Small intestine (tissue), 7 donors: ENCODE measurements around the gene HPSE. TPM values are rescaled to one million over a fixed set of nuclear protein-coding genes. Genes with fewer than 3 reads are reported as not detected.
"Not testable (repeated sequence)": the region's sequence is repeated elsewhere in the genome, so short reads cannot be mapped to it uniquely, and the experiment has no call there.

Experiments used
- DNase-seq, 2 donors: peaks; one replicate each; pipeline versions ENCODE4 v3.0.0 to v3.0.0-alpha.2; 2013
- FAIRE-seq: peaks from 2 replicates; lab custom pipeline; 2012; peaks lifted over from hg19 to GRCh38; lab: Jason Lieb, UNC
- H3K27ac ChIP-seq, 3 donors: one replicate each; pipeline ENCODE4 v1.5.1; 2013; ENCODE audit warnings: low read length in 2 of 3, mild to moderate bottlenecking in 2 of 3, control low read depth in 1 of 3, inconsistent platforms in 1 of 3, low read depth in 1 of 3, moderate library complexity in 1 of 3
- H3K27me3 ChIP-seq, 3 donors: one replicate each; pipeline ENCODE4 v1.6.1; 2013; ENCODE audit warnings: low read length in 3 of 3, inconsistent platforms in 1 of 3; ENCODE audit not compliant: control insufficient read depth in 3 of 3, insufficient read depth in 3 of 3
- H3K36me3 ChIP-seq, 3 donors: one replicate each; pipeline ENCODE4 v1.6.1; 2013; ENCODE audit warnings: low read length in 3 of 3, inconsistent platforms in 1 of 3, low read depth in 1 of 3, mild to moderate bottlenecking in 1 of 3, moderate library complexity in 1 of 3; ENCODE audit not compliant: control insufficient read depth in 3 of 3, insufficient read depth in 2 of 3
- H3K4me1 ChIP-seq, 3 donors: one replicate each; pipeline ENCODE4 v1.6.1; 2013; ENCODE audit warnings: low read length in 2 of 3, inconsistent platforms in 1 of 3, low read depth in 1 of 3, mild to moderate bottlenecking in 1 of 3, moderate library complexity in 1 of 3; ENCODE audit not compliant: control insufficient read depth in 3 of 3, insufficient read depth in 2 of 3
- H3K4me3 ChIP-seq, 3 donors: one replicate each; pipeline ENCODE4 v1.5.1; 2013; ENCODE audit warnings: low read length in 3 of 3, control low read depth in 1 of 3, inconsistent platforms in 1 of 3, low read depth in 1 of 3, mild to moderate bottlenecking in 1 of 3, moderate library complexity in 1 of 3
- H3K9me3 ChIP-seq, 2 donors: one replicate each; pipeline ENCODE4 v1.6.1; 2013; ENCODE audit warnings: low read depth in 1 of 2, low read length in 1 of 2; ENCODE audit not compliant: control insufficient read depth in 2 of 2, insufficient read depth in 1 of 2
- WGBS, 3 donors: extraction: QIAGEN DNeasy Blood & Tissue Kit; methylation state at CpG; one replicate each; pipeline ENCODE4 v1.1.7; 2013; 5-methylcytosine and 5-hydroxymethylcytosine counted together
- polyA plus RNA-seq, 4 donors: library from polyadenylated mRNA; stranded (reverse) in 3 of 4; unstranded in 1 of 4; fragments of 200-250 nt in 3 of 4; fragments of 120-200 nt in 1 of 4; gene quantifications; one replicate each; pipeline versions ENCODE4 v1.2.1 to v1.2.3, GENCODE V29; 2013
- donor health status: healthy with polysubstance abuse.
- donor health status: control.
- donor health status: control.
- donor health status: Bipolar disorder and iron deficiency.
- donor health status: healthy.

The HPSE gene
- polyA plus RNA-seq, 4 donors: 0.45 to 2.5 (median 1.7) TPM

- FAIRE-seq (no peak), DNase-seq (no peak)
- Histone ChIP-seq H3K9me3 (no peaks in the 10 kb centered on the region), H3K36me3 (no peaks in the 10 kb centered on the region), H3K4me1 (peaks cover 0 to 6% (median 0%) of the 10 kb centered on the region in 3 donors), H3K27me3 (no peaks in the 10 kb centered on the region), H3K4me3 (no peak overlapping the region), H3K27ac (no peak overlapping the region)
- 84 to 86% (median 85%) methylated on average over 8 of the region's 8 CpGs for WGBS, 3 donors
Measured at GRCh38 chr4:83326546-83326945, 8.1 kb downstream of the HPSE start.

GRCh38 chr4:83325306-83325705 is 9.3 kb downstream of the HPSE start:
- H3K4me1 ChIP-seq, DNase-seq, H3K4me3 ChIP-seq, FAIRE-seq, H3K27me3 ChIP-seq, H3K9me3 ChIP-seq, H3K36me3 ChIP-seq, H3K27ac ChIP-seq: not testable (repeated sequence)
- 68 to 85% (median 82%) methylated on average over 4 of the region's 4 CpGs for WGBS, 3 donors

GRCh38 chr4:83323136-83323535 is 11.5 kb downstream of the HPSE start:
- FAIRE-seq: no peak
- WGBS, 3 donors: 41 to 85% (median 63%) methylated on average over 3 of the region's 3 CpGs

GRCh38 chr4:83320548-83320947 is 14.1 kb downstream of the HPSE start:
- 62 to 87% (median 76%) methylated on average over 5 of the region's 5 CpGs for WGBS, 3 donors

More at GRCh38 chr4:83323136-83323535, 11.5 kb downstream of the HPSE start:
- H3K27me3 ChIP-seq: no peaks in the 10 kb centered on the region
- H3K4me3 ChIP-seq: no peak overlapping the region
- H3K27ac ChIP-seq: no peak overlapping the region
- DNase-seq: peak; percentile 44 to 62
- no peaks in the 10 kb centered on the region for H3K36me3 ChIP-seq
- no peaks in the 10 kb centered on the region for H3K9me3 ChIP-seq
- peaks cover 0 to 6% (median 0%) of the 10 kb centered on the region in 3 donors for H3K4me1 ChIP-seq

GRCh38 chr4:83318666-83319065 is 16.0 kb downstream of the HPSE start:
- FAIRE-seq: no peak
- no peaks in the 10 kb centered on the region for H3K36me3 ChIP-seq
- H3K4me3 ChIP-seq: no peak overlapping the region

More at GRCh38 chr4:83320548-83320947, 14.1 kb downstream of the HPSE start:
- DNase-seq: no peak
- Histone ChIP-seq H3K4me1 (peaks cover 0 to 6% (median 0%) of the 10 kb centered on the region in 3 donors), H3K36me3 (no peaks in the 10 kb centered on the region), H3K9me3 (no peaks in the 10 kb centered on the region), H3K4me3 (no peak overlapping the region), H3K27me3 (no peaks in the 10 kb centered on the region), H3K27ac (no peak overlapping the region)
- no peak for FAIRE-seq

GRCh38 chr4:83317671-83318070 is 17.0 kb downstream of the HPSE start:
- H3K4me3 ChIP-seq: no peak overlapping the region
- H3K27me3 ChIP-seq: no peaks in the 10 kb centered on the region
- no peak overlapping the region for H3K27ac ChIP-seq
- FAIRE-seq (no peak), DNase-seq (no peak)
- H3K4me1 ChIP-seq: no peaks in the 10 kb centered on the region
- 67 to 79% (median 73%) methylated on average over 4 of the region's 4 CpGs for WGBS, 3 donors
- no peaks in the 10 kb centered on the region for H3K36me3 ChIP-seq
- no peaks in the 10 kb centered on the region for H3K9me3 ChIP-seq

More at GRCh38 chr4:83318666-83319065, 16.0 kb downstream of the HPSE start:
- Histone ChIP-seq H3K27ac (no peak overlapping the region), H3K9me3 (no peaks in the 10 kb centered on the region), H3K4me1 (peaks cover 0 to 6% (median 0%) of the 10 kb centered on the region in 3 donors), H3K27me3 (no peaks in the 10 kb centered on the region)
- 86 to 96% (median 90%) methylated on average over 3 of the region's 3 CpGs for WGBS, 3 donors
- no peak for DNase-seq

GRCh38 chr4:83316459-83317165 is 18.0 kb downstream of the HPSE start:
- no peak for DNase-seq

GRCh38 chr4:83315341-83315870 is 19.2 kb downstream of the HPSE start:
- DNase-seq: peak in 1 of 2 donors; percentile 52
- H3K36me3 ChIP-seq: no peaks in the 10 kb centered on the region
- H3K27ac ChIP-seq: no peak overlapping the region
- H3K9me3 ChIP-seq: no peaks in the 10 kb centered on the region
- H3K4me1 ChIP-seq: no peaks in the 10 kb centered on the region
- no peak for FAIRE-seq
- no peaks in the 10 kb centered on the region for H3K27me3 ChIP-seq
- H3K4me3 ChIP-seq: no peak overlapping the region
- 89 to 95% (median 93%) methylated on average over 4 of the region's 4 CpGs for WGBS, 3 donors

More at GRCh38 chr4:83316459-83317165, 18.0 kb downstream of the HPSE start:
- no peak overlapping the region for H3K4me3 ChIP-seq
- no peak overlapping the region for H3K27ac ChIP-seq
- H3K4me1 ChIP-seq: no peaks in the 10 kb centered on the region
- H3K36me3 ChIP-seq: no peaks in the 10 kb centered on the region
- no peaks in the 10 kb centered on the region for H3K9me3 ChIP-seq
- WGBS, 3 donors: 84 to 88% (median 85%) methylated on average over 12 to 13 of the region's 13 CpGs
- no peak for FAIRE-seq
- H3K27me3 ChIP-seq: no peaks in the 10 kb centered on the region
